GM12875 (cell line): ENCODE measurements around the gene GXYLT2.

Experiments
- H3K4me3 ChIP-seq: one replicate; pipeline ENCODE4 v1.5.1; 2011; ENCODE audit warnings: low read depth, low read length, control low read depth
- TF ChIP-seq, protein P1 (sequence below): IDR thresholded peaks from 2 replicates; pipeline ENCODE4 v1.5.1; 2011; ENCODE audit warnings: low read depth, mild to moderate bottlenecking, control low read depth, inconsistent platforms, low read length, moderate library complexity, borderline replicate concordance; ENCODE audit not compliant: insufficient read depth

Gene GXYLT2

GRCh38 chr3:72990701-72991395, 103.0 kb downstream of the GXYLT2 start:
- TF ChIP-seq, protein P1, sequence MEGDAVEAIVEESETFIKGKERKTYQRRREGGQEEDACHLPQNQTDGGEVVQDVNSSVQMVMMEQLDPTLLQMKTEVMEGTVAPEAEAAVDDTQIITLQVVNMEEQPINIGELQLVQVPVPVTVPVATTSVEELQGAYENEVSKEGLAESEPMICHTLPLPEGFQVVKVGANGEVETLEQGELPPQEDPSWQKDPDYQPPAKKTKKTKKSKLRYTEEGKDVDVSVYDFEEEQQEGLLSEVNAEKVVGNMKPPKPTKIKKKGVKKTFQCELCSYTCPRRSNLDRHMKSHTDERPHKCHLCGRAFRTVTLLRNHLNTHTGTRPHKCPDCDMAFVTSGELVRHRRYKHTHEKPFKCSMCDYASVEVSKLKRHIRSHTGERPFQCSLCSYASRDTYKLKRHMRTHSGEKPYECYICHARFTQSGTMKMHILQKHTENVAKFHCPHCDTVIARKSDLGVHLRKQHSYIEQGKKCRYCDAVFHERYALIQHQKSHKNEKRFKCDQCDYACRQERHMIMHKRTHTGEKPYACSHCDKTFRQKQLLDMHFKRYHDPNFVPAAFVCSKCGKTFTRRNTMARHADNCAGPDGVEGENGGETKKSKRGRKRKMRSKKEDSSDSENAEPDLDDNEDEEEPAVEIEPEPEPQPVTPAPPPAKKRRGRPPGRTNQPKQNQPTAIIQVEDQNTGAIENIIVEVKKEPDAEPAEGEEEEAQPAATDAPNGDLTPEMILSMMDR, result no peak
- no peak overlapping the region for H3K4me3 ChIP-seq

DNA sequence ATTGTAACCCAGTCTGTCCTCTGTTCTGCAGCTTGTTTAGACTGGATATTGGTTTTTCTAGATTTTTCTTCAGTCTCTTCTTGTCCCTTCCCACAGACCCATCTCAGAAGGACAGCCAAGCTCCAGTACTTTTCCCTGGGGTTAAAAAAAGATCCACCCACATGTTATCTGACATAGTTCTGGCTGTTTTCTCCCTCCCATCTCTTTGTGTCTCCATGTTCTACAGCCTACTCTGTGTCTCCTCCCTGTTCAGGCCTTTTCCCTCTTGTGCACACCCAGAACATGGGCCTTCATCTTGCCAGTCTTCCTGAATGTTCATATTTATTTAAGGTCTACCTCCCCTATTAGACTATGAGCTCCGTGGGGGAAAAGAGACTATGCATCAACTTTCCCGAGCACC, 103.7 kb downstream of the GXYLT2 start:
- TF ChIP-seq, protein P1, result no peak
- no peak overlapping the region for H3K4me3 ChIP-seq

GRCh38 chr3:72993391-72993790, 105.5 kb downstream of the GXYLT2 start:
- TF ChIP-seq, protein P1, result no peak

DNA sequence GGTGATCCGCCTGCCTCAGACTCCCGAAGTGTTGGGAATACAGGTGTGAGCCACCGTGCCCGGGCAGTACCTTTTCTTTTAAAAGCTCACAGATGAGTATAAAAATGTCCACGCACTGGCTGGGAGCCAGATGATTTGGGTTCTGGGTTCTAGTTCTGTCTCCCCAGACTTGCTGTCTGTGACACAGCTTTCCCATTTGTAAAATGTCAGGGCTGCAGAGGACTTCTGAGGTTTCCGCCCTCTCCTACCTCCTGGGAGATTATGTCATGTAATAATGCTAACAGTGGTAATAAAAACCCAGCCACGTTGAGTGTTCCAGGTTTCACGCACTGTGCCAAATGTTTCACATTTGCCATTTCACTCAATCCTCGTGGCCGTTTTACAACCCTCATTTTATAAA, 107.5 kb downstream of the GXYLT2 start:
- TF ChIP-seq, protein P1, result no peak
- no peak overlapping the region for H3K4me3 ChIP-seq

More at GRCh38 chr3:72993391-72993790, 105.5 kb downstream of the GXYLT2 start:
- H3K4me3 ChIP-seq, result no peak overlapping the region

DNA sequence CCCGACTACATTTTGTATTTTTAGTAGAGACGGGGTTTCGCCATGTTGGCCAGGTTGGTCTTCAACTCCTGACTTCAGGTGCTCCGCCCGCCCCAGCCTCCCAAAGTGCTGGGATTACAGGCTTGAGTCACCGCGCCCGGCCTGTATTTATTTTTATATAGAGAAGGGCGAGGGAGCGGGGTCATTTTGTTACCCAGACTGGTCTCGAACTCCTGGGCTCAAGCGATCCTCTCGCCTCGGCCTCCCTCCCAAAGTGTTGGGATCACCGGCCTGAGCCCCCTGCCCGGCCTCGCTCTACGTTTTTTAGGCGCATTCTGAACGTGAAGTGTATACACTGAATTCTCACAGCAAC, 108.3 kb downstream of the GXYLT2 start:
- TF ChIP-seq, protein P1, result no peak
- H3K4me3 ChIP-seq, result peak overlapping the region; percentile 92

- TF ChIP-seq, protein P1, result no peak
- peak within 1 kb of the TSS; percentile 92 for H3K4me3 ChIP-seq
Measured at GRCh38 chr3:72996473-72997333, 108.9 kb downstream of the GXYLT2 start, which contains the start of gene PPP4R2. PPP4R2 (plus strand) TSS chr3:72996811; CDS start chr3:72997038, 227 bp downstream.
